BLaER1 (cell line): ENCODE results near the gene KCTD17.
A peak's percentile ranks its signal among the peaks of the same experiment; 100 is the strongest.

Experiments used
- H3K27ac ChIP-seq: shearing (Covaris generic); formaldehyde crosslinking; 2 replicates; pipeline ENCODE4 v1.8.1; 2022
- H3K27me3 ChIP-seq: shearing (Covaris generic); formaldehyde crosslinking; 2 replicates; pipeline ENCODE4 v1.8.1; 2022
- H3K36me3 ChIP-seq: shearing (Covaris generic); formaldehyde crosslinking; 2 replicates; pipeline ENCODE4 v1.8.1; 2022
- H3K4me1 ChIP-seq: shearing (Covaris generic); formaldehyde crosslinking; 2 replicates; pipeline ENCODE4 v1.8.1; 2022
- H3K4me2 ChIP-seq: shearing (Covaris generic); formaldehyde crosslinking; 2 replicates; pipeline ENCODE4 v1.8.1; 2022
- H3K4me3 ChIP-seq: shearing (Covaris generic); formaldehyde crosslinking; 2 replicates; pipeline ENCODE4 v1.8.1; 2022
- H3K9ac ChIP-seq: shearing (Covaris generic); formaldehyde crosslinking; 2 replicates; pipeline ENCODE4 v1.8.1; 2022
- H3K9me3 ChIP-seq: shearing (Covaris generic); formaldehyde crosslinking; 2 replicates; pipeline ENCODE4 v1.8.1; 2022
- H4K20me1 ChIP-seq: shearing (Covaris generic); formaldehyde crosslinking; 2 replicates; pipeline ENCODE4 v1.8.1; 2022
- Cebpa-rat ChIP-seq: shearing (Covaris generic); IDR thresholded peaks from 2 replicates; pipeline ENCODE4 v1.8.1; 2022

Gene KCTD17

DNA sequence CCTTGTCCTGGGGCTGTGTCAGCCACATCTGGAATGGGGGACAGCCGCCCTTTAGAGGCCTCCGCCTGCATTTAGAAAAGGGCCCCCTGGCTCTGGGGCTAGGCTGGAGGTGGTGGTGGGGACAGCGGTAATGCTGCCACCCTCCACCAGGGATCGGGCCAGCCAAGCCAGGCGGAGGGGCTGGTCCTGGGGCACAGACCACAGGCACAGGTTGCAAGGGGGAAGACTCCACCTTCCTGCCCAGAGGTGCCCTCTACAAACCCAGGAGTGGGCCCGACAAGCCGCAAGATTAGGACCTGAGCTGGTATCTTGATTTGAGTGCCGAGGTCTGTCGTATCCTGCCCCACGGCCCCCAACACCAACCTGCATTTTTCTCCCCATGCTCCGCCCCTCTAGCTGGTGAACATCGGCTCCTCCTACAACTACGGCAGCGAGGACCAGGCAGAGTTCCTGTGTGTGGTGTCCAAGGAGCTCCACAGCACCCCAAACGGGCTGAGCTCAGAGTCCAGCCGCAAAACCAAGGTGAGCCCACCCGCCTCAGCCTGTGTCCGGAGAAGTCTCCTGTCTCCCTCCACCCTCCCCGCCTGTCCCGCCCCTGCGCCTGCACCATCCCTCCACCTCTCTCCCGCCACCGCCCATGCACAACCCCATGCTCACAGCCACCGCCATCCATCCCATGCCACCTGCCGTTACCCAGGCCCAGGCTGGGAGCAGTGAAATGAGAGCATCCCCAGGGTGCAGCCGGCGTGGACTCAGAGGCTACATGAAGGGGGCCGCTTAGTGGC lies 7.6 kb downstream of the KCTD17 start:
- Histone ChIP-seq H4K20me1 (0 out of 2 replicates have a peak, but pooled peaks cover 5% of the 10 kb centered on the region), H3K4me2 (peak overlapping the region; percentile 72), H3K9ac (no peak overlapping the region), H3K9me3 (no peaks in the 10 kb centered on the region), H3K27ac (peak overlapping the region; percentile 55), H3K4me3 (no peak overlapping the region), H3K36me3 (peaks cover 71% of the 10 kb centered on the region), H3K27me3 (no peaks in the 10 kb centered on the region), H3K4me1 (peaks cover 65% of the 10 kb centered on the region)
- TF ChIP-seq Cebpa-rat, result no peak

GRCh38 chr22:37059876-37060449 lies 8.4 kb downstream of the KCTD17 start:
- peaks cover 57% of the 10 kb centered on the region for H3K4me1 ChIP-seq
- H3K36me3 ChIP-seq, result peaks cover 63% of the 10 kb centered on the region
- peak overlapping the region; percentile 72 for H3K4me2 ChIP-seq
- H4K20me1 ChIP-seq, result no peaks in the 10 kb centered on the region
- no peak for TF ChIP-seq Cebpa-rat
- no peaks in the 10 kb centered on the region for H3K9me3 ChIP-seq
- H3K4me3 ChIP-seq, result no peak overlapping the region
- H3K9ac ChIP-seq, result peak overlapping the region; percentile 48; the same call in 1 of the 2 replicates
- peak overlapping the region; percentile 55 for H3K27ac ChIP-seq
- no peaks in the 10 kb centered on the region for H3K27me3 ChIP-seq

DNA sequence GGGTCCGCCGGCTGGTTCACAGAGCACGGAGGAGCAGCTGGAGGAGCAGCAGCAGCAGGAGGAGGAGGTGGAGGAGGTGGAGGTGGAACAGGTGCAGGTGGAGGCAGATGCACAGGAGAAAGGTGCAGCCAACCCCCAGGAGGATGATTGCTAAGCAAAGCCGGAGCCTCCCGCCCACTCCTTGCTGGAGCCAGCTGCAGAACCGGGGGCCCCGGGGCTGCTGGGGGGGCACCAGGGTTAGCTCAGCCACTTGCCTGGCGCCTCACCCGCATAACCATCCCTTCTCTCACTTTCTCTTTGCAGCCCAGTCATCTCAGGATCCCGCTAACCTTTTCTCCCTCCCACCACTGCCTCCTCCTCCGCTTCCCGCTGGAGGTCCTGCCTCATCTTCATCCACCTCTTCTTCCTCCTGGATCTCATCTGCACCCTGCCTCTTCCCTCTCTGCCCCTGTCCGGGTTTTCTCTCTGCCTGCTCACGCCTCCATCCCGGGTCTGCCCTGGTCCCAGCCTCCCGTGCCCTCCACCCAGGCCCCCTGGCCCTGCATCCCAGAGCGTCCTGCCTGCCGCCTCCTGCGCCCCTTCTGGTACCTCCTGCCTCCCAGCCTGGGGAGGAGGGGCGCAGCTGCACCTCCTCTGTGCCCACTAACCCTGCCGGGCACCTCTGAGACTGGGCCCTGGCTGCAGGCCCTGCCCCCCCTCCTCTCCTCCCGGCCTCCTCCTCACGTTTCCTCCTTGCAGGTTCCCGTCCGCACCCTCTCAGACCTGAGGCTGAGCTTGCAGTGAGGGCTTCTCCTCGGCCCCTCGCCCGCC lies 9.5 kb downstream of the KCTD17 start:
- peak overlapping the region; percentile 55; the same call in 1 of the 2 replicates for H3K27ac ChIP-seq
- H3K36me3 ChIP-seq, result peaks cover 55% of the 10 kb centered on the region
- peaks cover 46% of the 10 kb centered on the region for H3K4me1 ChIP-seq
- H3K4me2 ChIP-seq, result peak overlapping the region; percentile 72
- H3K9me3 ChIP-seq, result no peaks in the 10 kb centered on the region
- no peaks in the 10 kb centered on the region for H3K27me3 ChIP-seq
- TF ChIP-seq Cebpa-rat, result no peak
- H3K9ac ChIP-seq, result peak overlapping the region; percentile 48; the same call in 1 of the 2 replicates
- H3K4me3 ChIP-seq, result no peak overlapping the region
- H4K20me1 ChIP-seq, result no peaks in the 10 kb centered on the region

DNA sequence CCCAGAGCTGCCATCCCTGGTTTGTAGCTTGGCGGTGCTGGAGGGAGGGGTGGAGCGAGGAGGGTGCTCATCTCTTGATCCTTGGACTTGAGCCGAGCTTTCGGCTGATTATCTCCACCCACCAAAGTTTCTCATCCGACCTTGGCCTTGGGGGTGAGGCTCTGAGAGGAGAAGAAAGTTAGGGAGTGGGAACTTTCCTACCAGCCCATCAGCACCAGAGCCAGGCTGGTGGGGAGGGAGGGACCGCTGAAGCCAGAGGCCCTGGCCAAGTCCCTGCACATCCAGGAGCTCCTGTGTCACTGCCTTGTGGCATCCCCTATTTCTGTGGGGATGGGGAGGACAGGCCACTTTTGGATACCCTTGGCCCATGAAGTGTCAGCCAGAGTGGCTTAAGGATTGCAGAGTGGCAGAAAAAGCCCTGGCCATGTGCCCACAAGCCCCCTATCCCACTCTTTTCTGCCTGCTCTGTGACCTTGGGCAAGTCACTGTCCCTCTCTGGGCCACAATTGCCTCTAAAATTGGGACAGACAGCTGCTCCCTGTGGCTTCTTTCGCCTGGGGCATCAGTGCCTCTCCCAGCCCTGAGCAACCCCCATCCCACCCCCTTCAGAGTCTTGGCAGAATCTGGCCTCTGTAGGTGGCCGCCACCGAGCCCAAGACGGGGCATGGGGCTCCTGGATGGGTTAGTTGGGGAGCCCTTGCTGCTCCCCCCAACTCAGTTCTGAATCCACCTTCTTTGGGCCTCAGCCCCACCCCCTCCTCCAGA lies 10.3 kb downstream of the KCTD17 start:
- H3K36me3 ChIP-seq, result peaks cover 47% of the 10 kb centered on the region
- no peaks in the 10 kb centered on the region for H3K27me3 ChIP-seq
- H3K9me3 ChIP-seq, result no peaks in the 10 kb centered on the region
- no peak overlapping the region for H3K27ac ChIP-seq
- no peak for TF ChIP-seq Cebpa-rat
- peaks cover 46% of the 10 kb centered on the region for H3K4me1 ChIP-seq
- no peak overlapping the region for H3K9ac ChIP-seq
- peak overlapping the region; percentile 72 for H3K4me2 ChIP-seq
- H4K20me1 ChIP-seq, result no peaks in the 10 kb centered on the region
- H3K4me3 ChIP-seq, result no peak overlapping the region

DNA sequence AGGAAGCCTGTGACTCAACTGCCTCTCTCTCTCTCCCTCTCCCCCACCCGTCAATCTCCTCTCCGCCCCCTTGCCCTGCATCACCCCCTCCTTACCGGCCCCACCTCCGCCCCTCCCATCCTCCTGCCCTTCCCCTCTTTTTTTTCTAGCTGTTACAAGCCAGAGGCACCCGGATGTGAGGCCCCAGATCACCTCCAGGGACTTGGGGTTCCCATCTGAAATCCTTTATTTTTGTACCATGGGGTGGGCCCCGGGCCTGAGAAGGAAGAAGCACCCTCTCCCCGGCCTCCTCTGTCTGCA lies 10.8 kb downstream of the KCTD17 start:
- Histone ChIP-seq H3K9ac (no peak overlapping the region), H4K20me1 (no peaks in the 10 kb centered on the region), H3K27ac (peak overlapping the region; percentile 30; the same call in 1 of the 2 replicates), H3K4me2 (peak overlapping the region; percentile 72), H3K4me1 (peaks cover 46% of the 10 kb centered on the region), H3K9me3 (no peaks in the 10 kb centered on the region), H3K27me3 (no peaks in the 10 kb centered on the region), H3K36me3 (peaks cover 42% of the 10 kb centered on the region), H3K4me3 (no peak overlapping the region)
- no peak for TF ChIP-seq Cebpa-rat

GRCh38 chr22:37062702-37063381 lies 11.3 kb downstream of the KCTD17 start:
- peak overlapping the region; percentile 30; the same call in 1 of the 2 replicates for H3K27ac ChIP-seq
- H3K9ac ChIP-seq, result peak overlapping the region; percentile 34; the same call in 1 of the 2 replicates
- TF ChIP-seq Cebpa-rat, result no peak
- H3K4me2 ChIP-seq, result peak overlapping the region; percentile 72
- H3K9me3 ChIP-seq, result no peaks in the 10 kb centered on the region
- peaks cover 1% of the 10 kb centered on the region; the same call in 1 of the 2 replicates for H3K27me3 ChIP-seq
- H3K36me3 ChIP-seq, result peaks cover 37% of the 10 kb centered on the region
- H3K4me3 ChIP-seq, result no peak overlapping the region
- 0 out of 2 replicates have a peak, but pooled peaks cover 5% of the 10 kb centered on the region for H4K20me1 ChIP-seq
- peaks cover 46% of the 10 kb centered on the region for H3K4me1 ChIP-seq

DNA sequence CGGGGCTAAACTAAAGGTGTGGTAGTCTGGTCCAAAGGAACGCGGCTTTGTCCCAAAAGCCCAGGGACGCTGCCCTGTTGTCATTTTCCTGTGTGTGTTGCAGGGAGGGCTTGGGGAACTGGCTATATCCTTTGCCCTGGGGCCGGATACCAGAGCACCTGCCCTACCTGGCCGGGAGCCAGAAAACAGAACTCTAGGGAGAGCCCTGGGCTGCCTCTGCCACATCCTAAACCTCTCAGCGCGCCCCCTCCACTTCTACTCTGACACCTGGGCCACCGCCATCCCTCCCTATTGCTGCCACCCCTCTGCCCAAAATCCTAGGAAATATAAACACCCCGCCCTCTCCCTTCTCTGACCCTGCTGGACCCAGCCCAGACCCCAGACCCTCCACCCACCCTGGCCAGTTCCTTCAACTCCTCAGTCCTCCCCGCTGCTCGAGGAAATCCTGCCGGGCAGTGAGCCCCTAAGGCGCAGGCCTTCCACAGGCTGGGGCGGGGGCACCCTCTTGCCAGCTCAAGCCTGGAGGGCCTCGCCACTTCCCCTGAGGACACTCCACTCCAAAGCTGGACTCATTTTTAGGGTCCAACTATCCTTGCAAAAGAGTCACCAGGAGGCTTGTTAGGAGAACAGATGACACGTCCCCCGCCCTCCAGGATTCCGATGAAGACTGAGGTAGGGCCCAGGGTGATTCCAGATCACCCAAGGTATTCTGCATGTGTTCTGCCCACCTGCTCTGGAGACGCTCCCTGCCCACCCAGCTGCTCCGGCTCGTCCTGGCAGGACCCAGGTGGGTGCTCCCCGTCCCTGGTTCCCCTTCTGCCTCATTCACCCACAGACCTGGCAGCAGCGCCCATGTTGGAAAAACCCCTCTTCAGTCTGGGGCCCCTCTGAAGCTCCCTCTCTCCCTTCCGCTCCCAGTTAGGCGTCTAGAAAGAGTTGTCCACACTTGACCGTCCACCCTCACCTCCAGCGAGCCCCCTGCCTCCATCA lies 12.2 kb downstream of the KCTD17 start:
- Histone ChIP-seq H3K9me3 (no peaks in the 10 kb centered on the region), H3K27me3 (peaks cover 10% of the 10 kb centered on the region), H3K4me2 (peak overlapping the region; percentile 72), H3K9ac (peak overlapping the region; percentile 34; the same call in 1 of the 2 replicates), H3K27ac (peak overlapping the region; percentile 7; the same call in 1 of the 2 replicates), H3K4me3 (no peak overlapping the region), H4K20me1 (0 out of 2 replicates have a peak, but pooled peaks cover 5% of the 10 kb centered on the region), H3K4me1 (peaks cover 46% of the 10 kb centered on the region), H3K36me3 (peaks cover 28% of the 10 kb centered on the region)
- no peak for TF ChIP-seq Cebpa-rat

DNA sequence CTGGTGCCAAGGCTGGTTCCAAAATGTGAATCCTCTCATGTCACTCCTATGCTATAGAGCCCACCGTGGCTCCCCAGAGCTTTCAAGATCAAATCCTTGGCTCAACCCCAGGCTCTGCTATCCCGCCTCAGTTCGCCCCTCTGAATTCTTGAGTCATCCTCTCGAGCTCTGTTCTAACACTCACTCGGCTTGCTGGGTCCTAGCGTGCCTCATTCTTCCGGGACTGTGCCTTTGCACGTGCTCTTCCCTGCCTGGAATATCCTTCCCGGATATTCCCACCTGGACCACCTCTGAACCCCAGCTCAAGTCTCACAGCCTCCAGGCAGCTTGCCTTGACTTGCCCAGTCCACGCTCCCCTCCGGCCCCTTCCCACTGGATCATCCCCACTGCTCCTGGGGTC lies 13.0 kb downstream of the KCTD17 start:
- Histone ChIP-seq H3K27me3 (peaks cover 17% of the 10 kb centered on the region), H3K9me3 (no peaks in the 10 kb centered on the region), H3K27ac (no peak overlapping the region), H3K4me1 (peaks cover 44% of the 10 kb centered on the region), H4K20me1 (0 out of 2 replicates have a peak, but pooled peaks cover 5% of the 10 kb centered on the region), H3K9ac (no peak overlapping the region), H3K36me3 (peaks cover 19% of the 10 kb centered on the region), H3K4me2 (no peak overlapping the region), H3K4me3 (no peak overlapping the region)
- TF ChIP-seq Cebpa-rat, result no peak
